Measurements from ENCODE around the gene TTC27.

Gene TTC27

GRCh38 chr2:32712870-32713269 lies 85.0 kb downstream of the TTC27 start:
- no peaks in the 10 kb centered on the region for H3K79me2 ChIP-seq (ENCODE audit: low read length)

GRCh38 chr2:32714521-32714920 lies 86.7 kb downstream of the TTC27 start:
- Histone ChIP-seq H3K4me3 (ENCODE audit: low read length) (no peak overlapping the region), H3K4me1 (ENCODE audit: low read length) (peaks cover 31% of the 10 kb centered on the region), H3K27ac (ENCODE audit: low read length) (peak overlapping the region; percentile 79), H3K9ac (ENCODE audit: low read length) (no peak overlapping the region), H3K27me3 (ENCODE audit: low read depth, low read length) (no peaks in the 10 kb centered on the region), H3K36me3 (replicated peaks; ENCODE audit: low read depth, low read length) (peaks cover 4% of the 10 kb centered on the region), H3K79me2 (ENCODE audit: low read length) (no peaks in the 10 kb centered on the region), H3K4me2 (ENCODE audit: low read length) (no peak overlapping the region), H2AFZ (ENCODE audit: low read depth, low read length) (no peak overlapping the region), H3K9me3 (ENCODE audit: insufficient read depth, low read length) (0 out of 2 replicates have a peak, but pooled peaks cover 4% of the 10 kb centered on the region), H4K20me1 (ENCODE audit: insufficient read depth, low read length) (no peaks in the 10 kb centered on the region)
- TF ChIP-seq EZH2phosphoT487 (IDR thresholded peaks at IDR 0.05; ENCODE audit: low read depth) (no peak), CTCF (IDR thresholded peaks at IDR 0.05; ENCODE audit: low read depth, low read length) (no peak)

More at GRCh38 chr2:32712870-32713269, 85.0 kb downstream of the TTC27 start:
- no peak overlapping the region for H3K27ac ChIP-seq (ENCODE audit: low read length)
- TF ChIP-seq CTCF (IDR thresholded peaks at IDR 0.05; ENCODE audit: low read depth, low read length) (no peak), EZH2phosphoT487 (IDR thresholded peaks at IDR 0.05; ENCODE audit: low read depth) (no peak)
- H3K9ac ChIP-seq (ENCODE audit: low read length) = no peak overlapping the region
- H3K27me3 ChIP-seq (ENCODE audit: low read depth, low read length) = no peaks in the 10 kb centered on the region
- H2AFZ ChIP-seq (ENCODE audit: low read depth, low read length) = no peak overlapping the region
- peaks cover 30% of the 10 kb centered on the region for H3K4me1 ChIP-seq (ENCODE audit: low read length)
- no peak overlapping the region for H3K4me2 ChIP-seq (ENCODE audit: low read length)
- H3K36me3 ChIP-seq (replicated peaks; ENCODE audit: low read depth, low read length) = peaks cover 4% of the 10 kb centered on the region
- no peaks in the 10 kb centered on the region for H4K20me1 ChIP-seq (ENCODE audit: insufficient read depth, low read length)
- no peak overlapping the region for H3K4me3 ChIP-seq (ENCODE audit: low read length)
- 0 out of 2 replicates have a peak, but pooled peaks cover 4% of the 10 kb centered on the region for H3K9me3 ChIP-seq (ENCODE audit: insufficient read depth, low read length)

GRCh38 chr2:32715391-32715841 lies 87.6 kb downstream of the TTC27 start:
- TF ChIP-seq CTCF (IDR thresholded peaks at IDR 0.05; ENCODE audit: low read depth, low read length) (no peak), EZH2phosphoT487 (IDR thresholded peaks at IDR 0.05; ENCODE audit: low read depth) (no peak)
- Histone ChIP-seq H4K20me1 (ENCODE audit: insufficient read depth, low read length) (no peaks in the 10 kb centered on the region), H3K79me2 (ENCODE audit: low read length) (no peaks in the 10 kb centered on the region), H3K9me3 (ENCODE audit: insufficient read depth, low read length) (0 out of 2 replicates have a peak, but pooled peaks cover 4% of the 10 kb centered on the region), H3K36me3 (replicated peaks; ENCODE audit: low read depth, low read length) (peaks cover 4% of the 10 kb centered on the region), H3K9ac (ENCODE audit: low read length) (peak overlapping the region; percentile 11; the same call in 1 of the 2 replicates), H3K4me1 (ENCODE audit: low read length) (peaks cover 33% of the 10 kb centered on the region), H3K27me3 (ENCODE audit: low read depth, low read length) (no peaks in the 10 kb centered on the region), H3K27ac (ENCODE audit: low read length) (peak overlapping the region; percentile 79), H3K4me3 (ENCODE audit: low read length) (peak overlapping the region; percentile 41), H2AFZ (ENCODE audit: low read depth, low read length) (no peak overlapping the region), H3K4me2 (ENCODE audit: low read length) (peak overlapping the region; percentile 66)

- Histone ChIP-seq H3K9me3 (ENCODE audit: insufficient read depth, low read length) (0 out of 2 replicates have a peak, but pooled peaks cover 4% of the 10 kb centered on the region), H3K9ac (ENCODE audit: low read length) (no peak overlapping the region), H3K4me1 (ENCODE audit: low read length) (peaks cover 33% of the 10 kb centered on the region), H3K79me2 (ENCODE audit: low read length) (no peaks in the 10 kb centered on the region), H3K27ac (ENCODE audit: low read length) (peak overlapping the region; percentile 79), H3K36me3 (replicated peaks; ENCODE audit: low read depth, low read length) (peaks cover 4% of the 10 kb centered on the region), H3K4me2 (ENCODE audit: low read length) (peak overlapping the region; percentile 66), H2AFZ (ENCODE audit: low read depth, low read length) (no peak overlapping the region), H4K20me1 (ENCODE audit: insufficient read depth, low read length) (no peaks in the 10 kb centered on the region), H3K4me3 (ENCODE audit: low read length) (peak overlapping the region; percentile 41), H3K27me3 (ENCODE audit: low read depth, low read length) (no peaks in the 10 kb centered on the region)
- TF ChIP-seq EZH2phosphoT487 (IDR thresholded peaks at IDR 0.05; ENCODE audit: low read depth) = no peak
- no peak for TF ChIP-seq CTCF (IDR thresholded peaks at IDR 0.05; ENCODE audit: low read depth, low read length)
Observed at GRCh38 chr2:32715981-32716380, 88.1 kb downstream of the TTC27 start.
